Fibroblast of upper back skin (primary cell): ENCODE results near the gene TES.
A peak's percentile ranks its signal among the peaks of the same experiment; 100 is the strongest.
"Not testable (repeated sequence)": the region's sequence is repeated elsewhere in the genome, so short reads cannot be mapped to it uniquely, and the experiment has no call there.

Source experiments
- DNase-seq: peaks from one replicate; pipeline ENCODE4 v3.0.0-alpha.2; 2013

The TES gene

DNA sequence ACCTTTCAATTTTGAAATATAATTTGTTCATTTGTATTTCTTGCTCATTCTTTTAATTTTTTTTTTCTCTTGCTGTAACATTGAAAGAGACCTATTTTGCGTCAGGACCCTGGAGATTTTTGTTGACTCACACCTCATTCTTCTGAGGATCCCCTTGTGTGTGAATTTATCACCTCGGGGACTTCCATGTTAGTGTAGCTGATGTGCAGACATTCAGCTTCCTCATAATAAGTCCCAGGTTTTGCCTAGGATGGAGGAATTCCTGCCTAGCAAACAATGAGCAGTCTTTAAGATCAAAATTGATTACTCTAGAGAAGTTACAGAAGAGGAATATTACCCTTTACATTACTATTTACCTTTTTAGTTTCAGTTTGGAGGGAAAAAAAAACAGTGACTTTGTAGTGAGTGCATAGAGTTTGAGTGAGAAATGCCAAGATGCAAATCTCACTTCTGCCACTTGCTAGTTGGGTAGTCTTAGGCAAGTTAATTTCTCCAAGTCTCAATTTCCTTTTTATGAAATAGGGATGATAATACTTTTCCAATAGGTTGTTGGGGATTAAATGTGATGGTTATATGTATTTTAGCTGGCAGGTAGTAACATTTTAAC lies 14.3 kb downstream of the TES start:
- DNase-seq, result no peak

- no peak for DNase-seq
Observed at GRCh38 chr7:116225860-116226259, 15.5 kb downstream of the TES start.

- DNase-seq, result no peak
Observed at GRCh38 chr7:116226664-116227063, 16.3 kb downstream of the TES start.

DNA sequence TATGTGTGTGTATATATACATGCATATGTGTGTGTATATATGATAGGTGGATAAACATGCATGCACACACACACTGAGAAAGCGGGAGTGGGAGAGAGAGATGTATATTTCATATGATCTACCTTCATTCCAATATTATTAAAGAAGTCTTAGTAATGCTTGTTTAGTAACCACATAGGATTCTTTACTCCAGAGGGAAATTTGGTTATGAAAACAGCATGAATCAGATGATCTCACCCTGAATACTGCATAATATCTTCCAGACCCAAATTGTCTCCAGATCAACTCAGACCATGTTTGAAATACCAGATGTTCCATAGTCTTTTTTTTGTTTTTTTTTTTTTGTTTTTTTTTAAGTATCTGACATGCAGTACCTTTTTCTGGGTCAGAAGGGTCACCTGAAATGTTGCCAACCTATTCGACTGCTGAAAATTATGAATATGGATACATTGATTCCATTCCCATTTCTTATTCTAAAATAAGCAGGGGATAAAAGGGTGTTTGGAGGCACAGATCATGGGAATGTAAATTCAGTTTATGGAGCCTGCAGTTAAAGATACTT lies 17.4 kb downstream of the TES start:
- peak; percentile 94 for DNase-seq

- DNase-seq, result peak; percentile 47
Observed at GRCh38 chr7:116228241-116228640, 17.9 kb downstream of the TES start.

DNA sequence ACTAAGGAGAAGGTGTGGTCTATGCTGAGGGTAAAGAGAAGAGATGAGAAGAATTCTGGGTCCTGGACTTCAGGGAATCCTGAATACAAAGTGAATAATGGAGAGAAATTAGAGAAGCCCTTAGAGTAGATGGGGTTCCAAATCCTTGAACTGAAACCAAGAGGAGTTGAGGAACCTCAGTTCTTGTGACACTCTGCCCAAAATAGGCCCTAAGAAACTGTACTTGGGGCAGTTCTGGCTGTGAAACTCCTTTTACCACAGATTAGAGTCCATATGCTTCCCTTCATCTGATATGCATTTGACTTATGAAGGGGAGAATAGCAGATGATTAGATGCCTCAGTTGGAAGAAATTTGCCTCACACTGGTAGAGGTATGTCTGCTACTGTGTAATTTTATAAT lies 19.0 kb downstream of the TES start:
- no peak for DNase-seq

DNA sequence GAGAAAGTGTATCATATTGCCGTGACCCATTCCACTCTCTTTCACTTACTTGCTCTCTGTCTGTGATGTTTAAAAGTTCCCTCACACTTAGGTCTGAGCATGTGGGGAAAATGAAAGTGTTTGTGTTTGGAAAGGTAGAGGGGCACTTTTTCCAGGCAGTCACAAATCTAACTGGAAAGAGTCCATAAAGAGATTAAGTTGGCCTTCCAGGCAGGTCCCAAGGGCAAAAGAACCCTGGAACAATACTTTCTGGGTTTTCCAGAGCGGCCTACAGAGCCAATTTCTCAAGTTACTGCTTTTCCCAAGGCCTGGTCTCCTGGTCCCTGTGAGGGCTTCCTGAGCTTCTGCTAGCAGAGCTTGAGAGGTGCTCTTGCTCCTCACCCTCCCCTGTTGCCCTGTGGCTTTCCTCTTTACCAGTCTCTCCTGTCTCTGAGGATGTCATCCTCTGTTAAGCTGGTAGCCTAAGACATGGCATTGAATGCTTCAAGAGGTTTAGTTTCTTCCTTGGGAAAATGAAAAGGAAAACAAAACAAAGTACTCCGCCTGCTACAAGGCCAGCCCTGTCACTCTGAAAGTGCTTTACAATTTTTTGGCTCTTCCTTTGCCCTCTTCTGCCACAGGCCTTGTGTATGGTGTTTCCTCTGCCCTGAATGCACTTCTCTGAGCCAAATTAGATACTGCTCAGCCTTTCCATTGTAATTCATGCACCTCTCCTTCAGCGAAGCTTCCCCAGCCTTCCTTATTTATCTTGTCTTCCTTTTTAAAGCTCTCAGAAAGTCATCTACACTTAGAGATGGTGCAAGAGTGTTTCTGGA lies 20.1 kb downstream of the TES start:
- no peak for DNase-seq

DNA sequence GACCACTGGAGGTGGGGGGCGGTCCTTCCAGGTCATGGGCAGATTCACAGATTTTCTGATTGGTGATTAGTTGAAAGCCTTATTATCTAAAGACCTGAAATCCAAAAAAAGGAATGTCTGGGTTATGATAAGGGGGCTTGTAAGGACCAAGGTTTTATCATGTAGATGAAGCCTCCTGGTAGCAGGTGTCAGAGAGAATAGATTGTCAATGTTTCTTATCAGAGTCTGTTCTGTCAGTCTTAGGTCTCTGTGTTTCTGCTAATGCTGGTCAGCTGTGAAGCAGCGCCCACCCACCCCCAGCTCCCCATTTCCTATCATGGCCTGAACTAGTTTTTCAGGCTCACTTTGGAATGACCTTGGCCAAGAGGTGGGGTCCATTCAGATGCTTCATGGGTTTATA lies 21.2 kb downstream of the TES start:
- no peak for DNase-seq

DNA sequence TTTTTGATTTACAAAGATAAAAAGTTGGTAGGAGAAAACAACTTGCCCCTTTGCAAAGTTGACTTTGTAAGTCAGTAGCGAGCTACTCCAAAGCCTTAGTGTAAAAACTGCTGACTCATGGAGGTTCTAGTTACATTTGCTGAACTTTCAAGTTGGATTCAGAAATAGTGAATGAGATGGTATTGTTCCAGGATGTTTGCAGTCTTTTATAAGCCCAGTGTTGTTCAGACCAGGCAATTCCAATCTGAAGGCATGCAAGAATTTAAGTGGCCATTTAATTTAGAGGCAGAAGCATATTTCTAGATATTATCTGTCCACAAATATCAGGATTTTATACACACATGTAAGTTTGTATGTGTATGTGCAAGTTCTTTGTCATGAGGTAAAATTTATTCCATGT lies 21.6 kb downstream of the TES start:
- DNase-seq, result peak; percentile 70

GRCh38 chr7:116232350-116232749 lies 22.0 kb downstream of the TES start:
- DNase-seq, result peak; percentile 37

DNA sequence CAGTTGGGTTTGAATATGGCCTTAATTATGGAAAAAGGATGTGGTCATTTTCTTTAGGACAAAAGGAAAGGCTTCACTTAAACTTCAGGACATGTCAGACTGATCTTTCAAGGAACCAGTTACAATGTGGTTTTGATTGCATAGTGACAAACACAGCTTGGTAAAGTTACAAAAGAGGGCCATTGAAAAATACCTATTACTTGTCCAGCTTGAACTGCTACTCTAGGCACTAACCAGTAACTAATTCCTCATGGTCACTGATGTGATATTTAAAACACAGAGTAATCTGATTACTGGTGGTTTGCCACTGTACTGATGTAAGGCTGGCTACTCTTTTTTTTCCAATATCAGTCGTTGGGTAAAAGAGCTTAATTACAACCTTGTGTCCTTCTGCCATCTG lies 22.6 kb downstream of the TES start:
- DNase-seq, result peak; percentile 36

GRCh38 chr7:116234517-116235200 lies 24.3 kb downstream of the TES start:
- no peak for DNase-seq

DNA sequence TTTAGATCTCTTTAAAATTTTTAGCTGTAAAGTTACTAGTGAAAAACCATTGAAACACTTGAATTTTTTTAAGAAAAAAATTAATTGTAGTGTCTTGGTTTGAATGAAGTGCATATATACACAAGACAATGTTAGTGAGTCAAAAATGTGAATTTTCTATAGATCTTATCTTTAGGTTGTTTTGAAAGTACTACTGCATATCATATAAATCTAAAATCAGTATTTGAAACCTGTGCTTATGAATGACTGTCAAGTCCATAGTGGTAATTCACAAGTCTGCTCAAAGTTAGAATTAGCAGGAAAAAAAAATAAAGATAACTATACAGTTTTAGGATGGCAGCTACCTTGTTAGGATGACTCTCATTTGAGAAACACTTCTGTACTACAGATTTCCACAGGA lies 25.0 kb downstream of the TES start:
- DNase-seq, result no peak

- DNase-seq, result no peak
Observed at GRCh38 chr7:116236020-116236630, 25.8 kb downstream of the TES start.

DNA sequence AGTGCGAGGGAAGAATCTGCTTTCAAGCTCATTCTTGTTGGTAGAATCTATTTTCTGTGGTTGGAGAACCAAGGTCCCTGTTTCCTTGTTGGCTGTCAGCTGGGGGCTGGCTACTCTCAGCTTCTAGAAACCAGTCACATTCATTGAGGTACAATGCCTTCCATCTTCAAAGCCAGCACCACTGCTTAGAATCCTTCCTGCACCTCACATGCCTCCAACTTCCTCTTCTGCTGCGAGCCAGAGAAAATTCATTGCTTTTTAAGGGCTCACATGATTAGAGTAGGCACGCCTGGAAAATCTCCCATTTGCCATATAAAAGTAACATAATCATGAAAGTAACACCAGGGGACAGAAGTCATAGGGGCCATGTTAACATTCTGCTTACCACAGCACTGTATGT lies 28.7 kb downstream of the TES start:
- no peak for DNase-seq

DNA sequence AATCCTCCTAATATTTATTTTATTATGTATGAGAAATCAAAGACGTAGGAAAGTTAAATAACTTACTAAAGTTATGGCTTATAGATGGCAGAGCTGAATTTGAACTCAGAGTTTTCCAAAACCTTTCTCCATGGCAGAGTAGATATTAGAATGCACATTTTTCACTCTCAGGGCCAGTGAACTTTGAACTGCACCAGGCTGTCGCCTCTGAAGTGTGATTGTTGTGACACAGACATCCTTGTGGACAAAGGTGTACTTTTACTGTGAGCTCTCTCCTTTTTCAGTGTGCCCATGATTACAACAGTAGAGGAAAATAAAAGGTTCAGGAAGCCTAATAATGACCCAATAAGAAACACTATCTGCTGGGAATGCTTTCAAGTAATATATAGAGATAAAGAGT lies 29.1 kb downstream of the TES start:
- no peak for DNase-seq

GRCh38 chr7:116240024-116240668 lies 29.8 kb downstream of the TES start:
- peak; percentile 49 for DNase-seq

- DNase-seq, result no peak
Observed at GRCh38 chr7:116241291-116241690, 31.0 kb downstream of the TES start.

- no peak for DNase-seq
Observed at GRCh38 chr7:116242178-116242577, 31.8 kb downstream of the TES start.

GRCh38 chr7:116242759-116243158 lies 32.4 kb downstream of the TES start:
- DNase-seq, result no peak

DNA sequence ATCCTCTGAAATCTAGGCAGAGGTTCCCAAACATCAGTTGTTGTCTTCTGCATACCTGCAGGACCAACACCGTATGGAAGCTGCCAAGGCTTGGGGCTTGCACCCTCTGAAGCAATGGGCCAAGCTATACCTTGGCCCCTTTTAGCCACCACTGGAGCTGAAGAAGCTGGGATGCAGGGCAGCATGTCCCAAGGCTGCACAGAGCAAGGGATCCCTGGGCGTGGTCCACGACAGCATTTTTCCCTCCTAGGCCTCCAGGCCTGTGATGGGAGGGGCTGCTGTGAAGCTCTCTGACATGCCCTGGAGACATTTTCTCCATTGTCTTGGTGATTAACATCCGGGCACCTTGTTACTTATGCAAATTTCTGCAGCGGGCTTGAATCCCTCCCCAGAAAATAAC lies 34.5 kb downstream of the TES start:
- not testable (repeated sequence) for DNase-seq

DNA sequence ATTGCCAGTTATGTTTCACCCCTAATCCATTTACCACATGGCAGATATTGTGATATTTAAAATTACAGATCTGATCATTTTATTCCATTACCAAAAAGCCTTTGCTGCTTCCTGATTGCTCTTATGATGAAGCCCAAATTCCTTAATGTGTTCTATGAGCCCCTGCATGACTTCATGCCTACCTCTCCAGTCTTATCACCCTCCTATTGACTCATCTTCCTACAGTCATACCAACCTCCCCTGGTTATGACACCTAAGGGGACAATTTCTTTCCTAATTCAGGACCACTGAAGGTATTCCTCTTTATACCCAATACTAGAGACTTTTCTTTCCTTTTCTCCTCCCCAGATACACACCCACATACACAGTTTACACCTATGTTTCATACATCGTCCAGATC lies 36.0 kb downstream of the TES start:
- DNase-seq, result no peak
